NCI-H2227 (cell line): Measurements from ENCODE around the gene KCNIP2.
A peak's percentile ranks its signal among the peaks of the same experiment; 100 is the strongest.

Experiments used
- DNase-seq: peaks from one replicate; lab custom pipeline; 2025; ENCODE audit not compliant: unreplicated experiment; lab: John Stamatoyannopoulos, UW

Gene KCNIP2

GRCh38 chr10:101843032-101844021 lies at the start of gene KCNIP2:
TSS of gene KCNIP2 (minus strand) at chr10:101843800. CDS start at chr10:101843568, 232 bp downstream.
- peak; percentile 69 for DNase-seq

- no peak for DNase-seq
Observed at GRCh38 chr10:101892782-101893391, 49.3 kb upstream of the KCNIP2 start.

- DNase-seq = peak; percentile 71
Observed at GRCh38 chr10:101889256-101890210, 45.9 kb upstream of the KCNIP2 start.

- DNase-seq = no peak
Observed at GRCh38 chr10:101888251-101888949, 44.8 kb upstream of the KCNIP2 start.

GRCh38 chr10:101887775-101888174 lies 44.2 kb upstream of the KCNIP2 start:
- no peak for DNase-seq

- no peak for DNase-seq
Observed at GRCh38 chr10:101886521-101887312, 43.1 kb upstream of the KCNIP2 start.

- no peak for DNase-seq
Observed at GRCh38 chr10:101881036-101881774, 37.6 kb upstream of the KCNIP2 start.

GRCh38 chr10:101880232-101880573 lies 36.6 kb upstream of the KCNIP2 start:
- DNase-seq = no peak

GRCh38 chr10:101879456-101880231 lies 36.0 kb upstream of the KCNIP2 start:
- no peak for DNase-seq

- no peak for DNase-seq
Observed at GRCh38 chr10:101878869-101879268, 35.3 kb upstream of the KCNIP2 start.

GRCh38 chr10:101875068-101875688 lies 31.6 kb upstream of the KCNIP2 start:
- no peak for DNase-seq

- DNase-seq = no peak
Observed at GRCh38 chr10:101874252-101874651, 30.7 kb upstream of the KCNIP2 start.

GRCh38 chr10:101867931-101868330 lies 24.3 kb upstream of the KCNIP2 start:
- DNase-seq = no peak

GRCh38 chr10:101859530-101859929 lies 15.9 kb upstream of the KCNIP2 start:
- DNase-seq = no peak

- no peak for DNase-seq
Observed at GRCh38 chr10:101858723-101859500, 15.3 kb upstream of the KCNIP2 start.

- DNase-seq = peak; percentile 15
Observed at GRCh38 chr10:101857802-101858476, 14.3 kb upstream of the KCNIP2 start.
